ENCODE results near the gene ZNF124. TPM values are rescaled to one million over a fixed set of nuclear protein-coding genes. Genes with fewer than 3 reads are reported as not detected.

Gene ZNF124
- total RNA-seq, 6 experiments from 2014 or later: 10.3 to 17.2 (median 14.0) TPM

DNA sequence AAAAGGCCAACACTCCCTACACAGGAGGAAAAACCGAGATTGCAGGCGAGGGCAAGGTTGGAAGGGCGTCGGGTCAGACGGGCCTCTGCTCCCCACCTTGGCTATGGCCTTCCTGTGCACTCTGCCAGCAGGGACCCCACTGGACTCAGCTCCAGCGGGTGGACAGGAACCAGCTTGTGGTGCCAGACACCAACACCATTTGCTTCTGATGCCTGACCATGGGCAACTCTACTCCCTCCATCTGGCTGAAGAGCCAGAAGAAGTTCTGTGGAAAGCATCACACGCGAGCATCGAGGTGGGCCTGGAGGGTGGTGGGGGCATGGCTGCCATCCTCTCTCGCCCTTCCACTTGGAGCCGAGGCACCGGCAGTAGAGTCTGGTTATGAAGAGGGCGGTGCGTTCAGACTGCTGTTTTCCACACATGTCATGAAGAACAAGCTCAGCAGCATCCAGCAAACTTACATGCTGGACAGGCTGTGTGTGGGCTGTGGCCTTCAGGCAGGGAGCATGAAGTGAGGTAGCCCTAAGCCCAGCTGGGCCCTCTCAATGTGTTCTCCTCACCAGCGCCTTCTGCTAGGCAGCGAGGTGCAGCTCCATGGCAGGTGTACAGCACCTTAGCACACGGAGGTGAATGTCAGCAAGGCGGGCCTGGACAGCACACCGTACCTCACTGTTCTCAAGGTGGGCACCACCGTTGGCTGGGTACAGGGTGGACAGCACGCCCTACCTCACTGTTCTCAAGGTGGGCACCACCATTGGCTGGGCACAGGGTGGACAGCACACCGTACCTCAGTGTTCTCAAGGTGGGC, 52.0 kb downstream of the ZNF124 start:
- no peak for DNase-seq
- TF ChIP-seq, protein P1, sequence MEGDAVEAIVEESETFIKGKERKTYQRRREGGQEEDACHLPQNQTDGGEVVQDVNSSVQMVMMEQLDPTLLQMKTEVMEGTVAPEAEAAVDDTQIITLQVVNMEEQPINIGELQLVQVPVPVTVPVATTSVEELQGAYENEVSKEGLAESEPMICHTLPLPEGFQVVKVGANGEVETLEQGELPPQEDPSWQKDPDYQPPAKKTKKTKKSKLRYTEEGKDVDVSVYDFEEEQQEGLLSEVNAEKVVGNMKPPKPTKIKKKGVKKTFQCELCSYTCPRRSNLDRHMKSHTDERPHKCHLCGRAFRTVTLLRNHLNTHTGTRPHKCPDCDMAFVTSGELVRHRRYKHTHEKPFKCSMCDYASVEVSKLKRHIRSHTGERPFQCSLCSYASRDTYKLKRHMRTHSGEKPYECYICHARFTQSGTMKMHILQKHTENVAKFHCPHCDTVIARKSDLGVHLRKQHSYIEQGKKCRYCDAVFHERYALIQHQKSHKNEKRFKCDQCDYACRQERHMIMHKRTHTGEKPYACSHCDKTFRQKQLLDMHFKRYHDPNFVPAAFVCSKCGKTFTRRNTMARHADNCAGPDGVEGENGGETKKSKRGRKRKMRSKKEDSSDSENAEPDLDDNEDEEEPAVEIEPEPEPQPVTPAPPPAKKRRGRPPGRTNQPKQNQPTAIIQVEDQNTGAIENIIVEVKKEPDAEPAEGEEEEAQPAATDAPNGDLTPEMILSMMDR (IDR thresholded peaks at IDR 0.05): no peak
- Mint-ChIP-seq H3K4me3 (no peak overlapping the region), H3K36me3 (ENCODE audit: low read depth) (peaks cover 5% of the 10 kb centered on the region; the same call in 1 of the 2 replicates), H3K27me3 (ENCODE audit: insufficient read depth) (no peaks in the 10 kb centered on the region; the same call in 1 of the 2 replicates), H3K9me3 (peaks cover 23% of the 10 kb centered on the region), H3K27ac (no peak overlapping the region), H3K4me1 (ENCODE audit: low read depth) (no peaks in the 10 kb centered on the region)

GRCh38 chr1:247118946-247119446, 52.8 kb downstream of the ZNF124 start:
- no peaks in the 10 kb centered on the region for H3K4me1 Mint-ChIP-seq (ENCODE audit: low read depth)
- H3K9me3 Mint-ChIP-seq: peaks cover 18% of the 10 kb centered on the region
- no peak for DNase-seq
- no peak overlapping the region for H3K27ac Mint-ChIP-seq
- TF ChIP-seq, protein P1 (IDR thresholded peaks at IDR 0.05): peak; percentile 17; the same call in 1 of the 2 replicates
- no peaks in the 10 kb centered on the region; the same call in 1 of the 2 replicates for H3K27me3 Mint-ChIP-seq (ENCODE audit: insufficient read depth)
- H3K36me3 Mint-ChIP-seq (ENCODE audit: low read depth): no peaks in the 10 kb centered on the region
- no peak overlapping the region for H3K4me3 Mint-ChIP-seq

DNA sequence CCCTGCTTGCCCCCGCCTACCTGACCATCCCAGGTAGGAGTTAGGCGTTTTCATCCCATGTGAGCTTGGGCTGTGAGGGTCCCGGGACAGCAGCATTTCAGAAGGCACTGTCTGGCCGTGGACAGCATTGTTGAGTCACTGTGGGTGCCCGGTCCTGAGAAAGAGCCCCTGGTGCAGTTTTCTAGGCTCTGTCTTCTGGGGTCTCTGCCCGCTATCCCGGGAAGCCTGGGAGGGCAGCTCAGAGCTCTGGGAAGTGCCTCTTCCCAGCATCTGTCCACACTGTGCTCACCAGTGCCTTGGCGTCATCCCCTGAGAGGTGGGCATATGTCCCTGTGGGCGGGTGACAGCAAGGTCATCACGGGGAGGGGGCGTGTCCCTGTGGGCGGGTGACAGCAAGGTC, 56.3 kb downstream of the ZNF124 start:
- Mint-ChIP-seq H3K4me3 (no peak overlapping the region), H3K27ac (no peak overlapping the region), H3K4me1 (ENCODE audit: low read depth) (peaks cover 16% of the 10 kb centered on the region), H3K27me3 (ENCODE audit: insufficient read depth) (no peaks in the 10 kb centered on the region; the same call in none of the 2 replicates), H3K36me3 (ENCODE audit: low read depth) (no peaks in the 10 kb centered on the region; the same call in 1 of the 2 replicates), H3K9me3 (peaks cover 13% of the 10 kb centered on the region)
- TF ChIP-seq, protein P1 (IDR thresholded peaks at IDR 0.05): no peak
- no peak for DNase-seq

DNA sequence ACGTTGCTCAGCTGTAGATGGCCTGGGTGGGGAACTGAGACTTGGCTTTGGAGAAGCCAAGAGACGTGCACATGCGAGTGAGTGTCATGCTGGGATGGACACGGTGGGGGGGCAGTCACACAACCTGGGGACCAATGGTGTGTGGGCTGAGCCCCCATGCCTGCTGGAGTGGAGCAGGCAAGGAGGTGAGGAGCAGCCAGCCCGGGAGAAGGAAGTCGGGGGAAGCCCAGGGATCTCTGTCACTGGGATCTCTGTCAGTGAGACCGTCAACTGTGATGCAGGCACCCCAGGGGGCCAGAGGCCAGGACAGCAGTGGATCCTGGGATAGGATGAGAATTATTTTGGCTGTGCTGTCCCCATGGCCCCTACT, 56.7 kb downstream of the ZNF124 start:
- TF ChIP-seq, protein P1 (IDR thresholded peaks at IDR 0.05): no peak
- no peak for DNase-seq
- H3K9me3 Mint-ChIP-seq: peaks cover 13% of the 10 kb centered on the region
- peaks cover 17% of the 10 kb centered on the region for H3K4me1 Mint-ChIP-seq (ENCODE audit: low read depth)
- no peak overlapping the region for H3K27ac Mint-ChIP-seq
- H3K4me3 Mint-ChIP-seq: no peak overlapping the region
- no peaks in the 10 kb centered on the region; the same call in none of the 2 replicates for H3K27me3 Mint-ChIP-seq (ENCODE audit: insufficient read depth)
- no peaks in the 10 kb centered on the region; the same call in 1 of the 2 replicates for H3K36me3 Mint-ChIP-seq (ENCODE audit: low read depth)

DNA sequence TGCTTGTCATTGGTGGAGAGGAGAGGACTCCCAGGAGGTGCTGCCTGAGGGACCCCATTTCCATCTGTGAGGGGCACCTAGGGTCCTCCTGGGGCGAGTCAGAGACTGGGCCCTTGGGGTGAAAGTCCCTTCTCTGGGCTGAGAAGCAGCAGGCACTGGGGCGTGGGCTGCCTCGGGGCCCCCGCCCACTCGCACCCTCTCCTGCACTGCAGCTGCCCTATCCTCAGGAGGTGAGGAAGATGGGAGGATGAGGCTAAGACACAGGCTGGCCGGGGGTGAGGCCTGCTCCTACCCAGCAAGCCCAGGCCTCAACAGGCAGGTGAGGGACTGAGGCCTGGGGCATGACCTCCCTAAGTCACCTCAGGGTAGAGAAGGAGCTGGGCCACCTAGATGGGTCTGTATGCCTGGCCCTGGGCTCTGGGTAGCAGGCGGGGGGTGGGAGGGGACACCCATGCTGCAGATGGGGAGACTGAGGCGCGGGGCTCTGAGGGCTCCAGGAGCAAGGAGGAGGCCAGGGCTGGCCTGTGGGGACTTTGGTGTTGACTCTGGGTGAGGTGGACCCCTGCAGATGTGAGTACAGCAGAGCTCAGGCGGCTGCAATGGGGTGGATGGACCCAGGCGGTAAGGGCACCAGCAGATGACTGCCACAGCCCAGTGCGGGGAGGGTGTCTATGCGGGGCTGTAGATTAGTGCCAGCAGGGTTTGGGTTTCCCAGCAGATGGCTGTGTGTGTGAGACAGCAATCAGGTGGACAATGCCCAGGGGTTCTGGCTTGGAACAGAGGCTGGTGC, 57.3 kb downstream of the ZNF124 start:
- TF ChIP-seq, protein P1 (IDR thresholded peaks at IDR 0.05): no peak
- Mint-ChIP-seq H3K27ac (no peak overlapping the region), H3K9me3 (peaks cover 13% of the 10 kb centered on the region), H3K4me1 (ENCODE audit: low read depth) (peaks cover 17% of the 10 kb centered on the region), H3K4me3 (no peak overlapping the region), H3K36me3 (ENCODE audit: low read depth) (peaks cover 3% of the 10 kb centered on the region; the same call in 1 of the 2 replicates), H3K27me3 (ENCODE audit: insufficient read depth) (no peaks in the 10 kb centered on the region; the same call in none of the 2 replicates)
- DNase-seq: no peak
